GM12864 (cell line): ENCODE results near the gene RAI14.
"Not testable (repeated sequence)": the region's sequence is repeated elsewhere in the genome, so short reads cannot be mapped to it uniquely, and the experiment has no call there.

ENCODE experiments used
- DNase-seq: peaks from one replicate; pipeline ENCODE4 v3.0.0-alpha.2; 2011; ENCODE audit warnings: low read depth
- H3K4me3 ChIP-seq: 2 replicates; pipeline ENCODE4 v1.5.1; 2011; ENCODE audit warnings: mild to moderate bottlenecking, low read depth, low read length, control low read depth
- TF ChIP-seq, protein P1 (sequence below): IDR thresholded peaks from 2 replicates; pipeline ENCODE4 v1.5.1; 2011; ENCODE audit warnings: low read depth, mild to moderate bottlenecking, moderate library complexity, low read length, control low read depth, inconsistent platforms; ENCODE audit errors: missing control alignments

Gene RAI14

GRCh38 chr5:34817558-34818351 lies 161.6 kb downstream of the RAI14 start:
- no peak overlapping the region for H3K4me3 ChIP-seq
- no peak for DNase-seq
- TF ChIP-seq, protein P1, sequence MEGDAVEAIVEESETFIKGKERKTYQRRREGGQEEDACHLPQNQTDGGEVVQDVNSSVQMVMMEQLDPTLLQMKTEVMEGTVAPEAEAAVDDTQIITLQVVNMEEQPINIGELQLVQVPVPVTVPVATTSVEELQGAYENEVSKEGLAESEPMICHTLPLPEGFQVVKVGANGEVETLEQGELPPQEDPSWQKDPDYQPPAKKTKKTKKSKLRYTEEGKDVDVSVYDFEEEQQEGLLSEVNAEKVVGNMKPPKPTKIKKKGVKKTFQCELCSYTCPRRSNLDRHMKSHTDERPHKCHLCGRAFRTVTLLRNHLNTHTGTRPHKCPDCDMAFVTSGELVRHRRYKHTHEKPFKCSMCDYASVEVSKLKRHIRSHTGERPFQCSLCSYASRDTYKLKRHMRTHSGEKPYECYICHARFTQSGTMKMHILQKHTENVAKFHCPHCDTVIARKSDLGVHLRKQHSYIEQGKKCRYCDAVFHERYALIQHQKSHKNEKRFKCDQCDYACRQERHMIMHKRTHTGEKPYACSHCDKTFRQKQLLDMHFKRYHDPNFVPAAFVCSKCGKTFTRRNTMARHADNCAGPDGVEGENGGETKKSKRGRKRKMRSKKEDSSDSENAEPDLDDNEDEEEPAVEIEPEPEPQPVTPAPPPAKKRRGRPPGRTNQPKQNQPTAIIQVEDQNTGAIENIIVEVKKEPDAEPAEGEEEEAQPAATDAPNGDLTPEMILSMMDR = no peak

DNA sequence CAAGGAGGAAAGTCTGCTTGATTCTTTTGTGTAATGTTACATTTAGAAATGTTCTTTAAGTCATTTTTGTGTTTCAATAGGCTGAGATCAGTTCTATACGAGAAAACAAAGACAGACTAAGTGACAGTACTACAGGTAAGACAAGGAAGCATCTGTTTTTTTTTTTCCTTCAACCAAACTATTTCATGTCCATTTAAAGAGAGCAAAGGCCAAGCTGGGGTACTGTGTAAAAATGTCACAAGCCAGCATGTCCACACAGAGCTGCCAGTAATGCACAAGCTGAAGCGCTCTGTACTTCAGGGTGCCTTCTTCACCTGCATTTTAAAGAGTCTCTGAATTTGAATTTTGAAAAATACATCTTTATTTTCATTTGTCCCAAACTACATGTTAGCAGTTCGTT lies 162.6 kb downstream of the RAI14 start:
- DNase-seq = no peak
- TF ChIP-seq, protein P1 = no peak
- no peak overlapping the region for H3K4me3 ChIP-seq

GRCh38 chr5:34820593-34820992 lies 164.5 kb downstream of the RAI14 start:
- no peak overlapping the region for H3K4me3 ChIP-seq
- DNase-seq = no peak
- TF ChIP-seq, protein P1 = no peak

DNA sequence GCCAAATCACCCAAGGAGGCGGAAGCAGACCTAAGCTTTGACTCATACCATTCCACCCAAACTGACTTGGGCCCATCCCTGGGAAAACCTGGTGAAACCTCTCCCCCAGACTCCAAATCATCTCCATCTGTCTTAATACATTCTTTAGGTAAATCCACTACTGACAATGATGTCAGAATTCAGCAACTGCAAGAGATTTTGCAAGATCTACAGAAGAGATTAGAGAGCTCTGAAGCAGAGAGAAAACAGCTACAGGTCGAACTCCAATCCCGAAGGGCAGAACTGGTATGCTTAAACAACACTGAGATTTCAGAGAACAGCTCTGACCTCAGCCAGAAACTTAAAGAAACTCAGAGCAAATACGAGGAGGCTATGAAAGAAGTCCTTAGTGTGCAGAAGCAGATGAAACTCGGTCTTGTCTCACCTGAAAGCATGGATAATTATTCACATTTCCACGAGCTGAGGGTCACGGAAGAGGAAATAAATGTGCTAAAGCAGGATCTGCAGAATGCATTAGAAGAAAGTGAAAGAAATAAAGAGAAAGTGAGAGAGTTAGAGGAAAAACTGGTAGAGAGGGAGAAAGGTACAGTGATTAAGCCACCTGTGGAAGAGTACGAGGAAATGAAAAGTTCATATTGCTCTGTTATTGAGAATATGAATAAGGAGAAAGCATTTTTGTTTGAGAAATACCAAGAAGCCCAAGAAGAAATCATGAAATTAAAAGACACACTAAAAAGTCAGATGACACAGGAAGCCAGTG lies 167.0 kb downstream of the RAI14 start:
- TF ChIP-seq, protein P1 = no peak
- no peak for DNase-seq
- H3K4me3 ChIP-seq = no peak overlapping the region

DNA sequence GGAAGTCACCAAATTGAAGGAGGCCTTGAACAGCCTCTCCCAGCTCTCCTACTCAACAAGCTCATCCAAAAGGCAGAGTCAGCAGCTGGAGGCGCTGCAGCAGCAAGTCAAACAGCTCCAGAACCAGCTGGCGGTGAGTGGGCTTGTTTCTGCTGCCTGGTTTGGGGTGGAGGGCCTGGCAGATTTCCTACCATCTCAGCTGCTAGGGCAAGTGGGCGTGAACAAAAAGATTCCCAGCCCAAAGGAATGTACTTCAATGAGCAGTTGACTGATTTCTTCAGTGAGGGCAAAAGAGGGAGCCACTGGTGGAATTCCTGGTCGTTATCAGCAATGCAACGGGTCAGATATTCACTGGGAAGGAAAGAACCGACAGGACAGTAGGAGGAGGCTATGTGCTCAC lies 170.2 kb downstream of the RAI14 start:
- DNase-seq = no peak
- no peak overlapping the region for H3K4me3 ChIP-seq
- TF ChIP-seq, protein P1 = no peak

- no peak for DNase-seq
- TF ChIP-seq, protein P1 = no peak
- H3K4me3 ChIP-seq = no peak overlapping the region
Observed at GRCh38 chr5:34827588-34828506, 171.7 kb downstream of the RAI14 start.

GRCh38 chr5:34830827-34831226 lies 174.7 kb downstream of the RAI14 start:
- not testable (repeated sequence) for H3K4me3 ChIP-seq, DNase-seq
